CD4-positive, alpha-beta T cell treated with Interleukin-10 for 1 hour (primary cell): ENCODE measurements around the gene TIMM44.
A peak's percentile ranks its signal among the peaks of the same experiment; 100 is the strongest.

Experiments used
- DNase-seq: peaks from one replicate; pipeline ENCODE4 v3.0.0-alpha.2; 2020

The TIMM44 gene

DNA sequence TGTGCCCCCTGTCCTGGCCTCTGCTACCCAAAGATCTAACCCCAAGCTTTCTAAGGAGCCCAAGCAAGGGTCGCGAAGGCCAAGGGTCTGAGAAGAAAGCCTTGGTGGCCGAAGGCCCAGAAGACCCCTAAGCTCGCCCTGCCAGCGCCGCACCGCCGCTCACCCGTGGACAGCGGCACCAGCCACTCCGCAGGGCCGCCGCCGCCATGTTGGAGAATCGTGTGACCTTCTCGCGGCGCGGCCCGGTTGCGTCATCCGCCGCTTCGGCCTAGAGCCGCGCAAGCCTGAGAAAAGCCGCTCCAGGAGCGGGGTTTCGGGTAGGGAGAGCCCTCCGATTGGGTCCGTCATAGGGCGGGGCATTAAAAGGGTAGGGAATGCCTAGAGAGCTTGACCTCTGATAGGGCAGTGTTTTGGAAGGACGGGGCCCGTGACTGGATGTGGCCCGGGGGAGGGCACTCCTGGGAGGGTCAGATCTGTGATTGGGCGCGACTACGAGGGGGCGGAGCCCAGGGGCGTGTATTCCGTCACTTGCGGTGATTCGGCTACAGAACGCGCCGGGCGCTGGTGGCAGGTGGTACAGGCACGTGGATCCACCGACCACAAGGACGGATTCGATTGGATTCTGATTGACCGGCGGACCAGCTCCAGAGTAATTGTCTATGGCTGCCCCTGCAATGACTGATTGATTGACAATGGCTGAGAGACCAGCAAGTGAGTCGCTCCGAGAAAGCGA, at the start of gene TIMM44:
Gene TIMM44 (minus strand): TSS at position 223 of the 733 bp plus-strand sequence. CDS start 15 bp downstream, at position 208.
- peak; percentile 99 for DNase-seq

DNA sequence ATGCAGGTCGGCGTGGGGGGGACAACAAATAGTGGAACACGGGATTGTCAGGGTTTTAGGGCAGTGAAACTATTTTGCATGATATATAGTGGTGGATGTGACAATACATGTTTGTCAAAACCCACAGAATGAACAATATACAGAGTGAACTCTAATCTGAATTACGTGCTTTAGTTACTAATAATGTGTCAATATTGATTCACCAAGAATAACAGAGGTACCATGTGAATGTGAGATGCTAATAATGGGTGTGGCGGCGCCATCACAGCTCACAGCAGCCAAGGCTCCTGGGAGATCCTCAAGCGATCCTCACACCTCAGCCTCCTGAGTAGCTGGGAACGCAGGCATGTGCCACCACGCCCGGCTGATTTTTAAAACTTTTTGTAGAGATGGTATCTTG, 49.1 kb upstream of the TIMM44 start:
- no peak for DNase-seq

DNA sequence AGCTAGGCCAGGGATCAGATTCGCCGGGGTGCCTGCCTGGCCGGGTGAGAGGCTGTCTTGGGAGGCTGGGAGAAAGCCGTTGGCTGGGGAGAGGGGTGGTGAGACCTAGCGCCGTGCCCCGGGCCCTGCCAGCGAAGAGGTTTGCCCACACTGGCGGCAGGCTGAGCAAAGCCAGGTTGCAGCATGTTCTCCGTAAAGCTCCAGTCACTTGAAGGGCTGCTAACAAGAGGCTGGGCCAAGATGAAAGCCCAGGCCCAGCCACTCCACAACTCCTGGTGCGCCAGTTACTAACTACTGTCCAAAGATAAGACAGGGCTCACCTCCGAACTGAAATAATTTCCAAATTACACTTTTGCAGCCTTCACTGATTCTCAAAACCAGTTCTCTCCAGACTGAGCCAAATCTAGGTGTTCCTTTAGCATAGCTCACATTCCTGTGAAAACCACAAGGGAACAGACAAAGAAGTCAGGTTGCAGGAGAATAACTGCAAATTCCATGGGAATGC, 45.7 kb upstream of the TIMM44 start:
- DNase-seq = no peak

GRCh38 chr19:7988307-7988706, 44.8 kb upstream of the TIMM44 start:
- DNase-seq = no peak

- no peak for DNase-seq
Measured at GRCh38 chr19:7987114-7987768, 43.8 kb upstream of the TIMM44 start.

DNA sequence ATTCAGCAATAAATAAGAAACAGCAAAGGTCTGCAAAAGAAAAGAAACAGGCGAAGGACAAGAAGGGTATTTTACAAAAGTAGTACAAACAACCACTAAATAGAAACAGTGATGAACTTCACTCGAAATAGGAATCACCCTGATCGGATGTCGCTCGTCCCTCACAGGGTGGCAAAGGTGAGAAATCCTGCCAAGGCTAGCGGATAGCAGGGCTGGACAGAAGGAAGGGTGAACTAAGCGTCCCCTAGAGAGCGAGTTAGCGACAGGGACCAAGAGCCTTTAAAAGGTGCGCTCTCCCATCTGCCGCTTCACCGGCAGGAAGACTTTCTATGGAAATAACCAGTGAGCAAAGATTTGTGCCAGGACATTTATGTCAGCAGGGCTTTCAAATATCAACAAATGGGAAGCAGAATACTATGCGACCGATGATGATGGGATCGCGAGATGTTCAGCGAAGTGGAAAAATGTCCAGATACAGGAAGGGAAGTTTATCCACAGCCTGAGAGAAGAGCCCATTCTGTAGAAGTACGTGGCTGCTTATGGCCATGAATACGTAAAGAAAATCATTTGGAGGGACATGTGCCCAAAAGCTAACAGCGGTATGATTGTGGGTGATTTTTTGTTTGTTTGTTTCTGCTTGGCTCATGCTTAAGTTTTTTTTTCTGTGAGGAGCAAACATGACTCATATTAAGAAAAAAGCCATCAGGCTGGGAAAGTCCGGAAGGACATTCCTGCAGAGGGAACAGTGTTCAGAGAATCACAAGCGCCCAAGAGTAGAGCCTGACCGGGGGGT, 43.1 kb upstream of the TIMM44 start:
- no peak for DNase-seq

DNA sequence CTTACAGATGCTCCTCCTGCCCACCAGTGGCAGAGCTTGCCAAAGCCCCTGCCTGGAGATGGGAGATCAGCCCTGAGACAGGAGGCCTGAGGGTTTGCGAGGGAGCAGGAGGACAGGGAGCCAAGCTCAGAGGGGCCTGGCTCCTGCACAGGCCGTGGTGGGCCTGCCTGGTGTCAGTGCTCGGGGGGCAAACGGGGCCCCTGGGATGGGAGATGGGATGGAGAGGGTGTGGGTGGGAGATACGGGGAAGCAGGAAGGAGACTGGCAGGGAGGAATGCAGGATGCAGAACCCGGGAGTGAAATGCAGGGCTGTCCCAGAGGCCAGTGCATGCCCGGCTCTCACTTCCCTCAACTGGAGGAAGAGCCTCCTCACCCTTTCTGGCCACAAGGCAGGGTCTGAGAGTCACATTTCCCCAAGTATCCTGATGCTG, 42.0 kb upstream of the TIMM44 start:
- no peak for DNase-seq

DNA sequence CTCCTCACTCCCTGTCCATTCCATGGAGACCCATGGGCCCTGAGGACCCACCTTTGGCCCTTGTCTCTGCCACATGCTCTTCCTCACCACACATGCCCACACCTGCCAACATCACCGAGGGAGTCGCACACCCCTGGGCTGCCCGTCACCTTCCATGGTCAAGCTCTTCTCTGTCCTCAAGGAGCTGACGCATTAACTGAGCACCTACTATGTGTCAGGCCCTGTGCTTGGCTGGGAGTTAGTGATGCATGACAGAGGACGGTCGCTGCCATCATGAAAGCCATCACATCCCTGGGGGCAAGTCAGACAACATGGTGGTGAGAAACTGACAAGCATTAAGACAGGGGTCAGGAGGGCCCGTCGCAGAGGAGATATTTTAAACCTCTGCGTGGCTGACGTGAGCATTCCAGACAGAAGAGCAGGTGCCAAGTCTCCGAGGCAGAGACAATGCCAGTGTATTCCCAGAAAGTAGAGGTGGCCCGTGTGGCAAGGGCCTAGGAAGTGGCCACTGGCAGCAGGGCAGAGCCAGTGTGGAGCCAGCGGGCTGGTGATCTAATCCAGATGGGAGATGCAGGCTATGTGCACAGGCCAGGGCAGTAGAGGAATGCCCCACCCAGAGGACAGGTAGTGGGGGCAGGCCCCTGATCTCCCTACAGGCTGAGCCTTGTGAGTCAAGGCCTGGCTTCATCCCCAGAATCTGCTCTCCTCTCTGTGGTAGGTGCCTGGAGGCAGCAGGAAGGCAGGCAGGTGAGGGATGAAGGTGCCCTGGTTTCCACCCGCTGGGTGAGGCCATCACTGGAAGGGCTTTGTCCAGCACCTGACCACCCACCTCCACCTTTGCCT, 40.8 kb upstream of the TIMM44 start:
- no peak for DNase-seq

DNA sequence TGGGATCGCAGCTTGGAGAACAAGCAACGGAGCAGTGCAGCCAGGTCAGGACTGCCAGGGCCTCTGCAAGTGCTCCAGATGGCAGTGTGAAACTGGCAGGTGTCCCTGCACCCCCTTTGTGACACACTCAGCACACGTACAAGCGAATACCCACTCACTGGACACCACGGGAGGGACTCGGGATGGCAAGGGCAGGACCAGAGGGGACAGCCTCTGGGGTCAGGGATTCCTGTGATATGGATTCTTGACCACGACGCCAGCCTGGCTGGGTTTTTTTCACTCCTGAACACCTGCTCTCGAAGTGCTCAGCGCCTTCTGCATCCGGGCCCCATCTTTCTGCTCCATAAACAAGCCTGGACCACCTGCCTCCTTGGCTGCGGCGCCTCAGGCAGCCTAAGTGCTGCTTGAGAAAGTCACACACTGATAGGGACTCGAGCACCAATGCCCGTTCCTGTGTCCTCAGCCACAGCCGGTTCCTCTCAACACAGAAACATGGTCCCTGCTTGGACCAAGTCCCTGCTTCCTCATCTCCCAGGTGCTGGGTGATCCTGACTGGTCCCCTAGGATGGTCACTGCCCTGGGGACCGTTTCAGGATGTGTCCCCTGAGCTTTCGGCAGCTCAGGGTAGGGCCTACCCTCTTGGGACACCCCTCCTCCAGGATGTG, 40.0 kb upstream of the TIMM44 start:
- DNase-seq = no peak

DNA sequence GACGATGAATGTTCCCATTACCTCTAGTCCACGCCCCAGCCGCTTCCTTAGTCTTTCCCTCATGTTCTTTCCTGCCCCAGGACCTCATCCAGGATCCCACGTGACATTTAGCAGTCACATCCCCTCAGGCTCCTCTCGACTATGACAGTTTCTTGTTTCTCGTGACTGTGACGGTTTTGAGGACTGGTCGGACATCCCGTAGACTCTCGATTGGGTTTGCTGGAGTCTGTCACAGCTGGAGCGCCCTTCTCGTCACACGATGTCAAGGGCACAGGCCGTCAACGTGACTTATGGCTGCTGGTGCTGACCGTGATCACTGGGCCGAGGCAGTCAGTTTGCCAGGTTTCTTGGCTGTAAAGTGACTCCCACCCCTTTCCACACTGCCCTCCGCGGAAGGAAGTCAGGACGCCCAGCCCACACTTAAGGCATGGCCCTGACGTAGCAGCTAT, 39.2 kb upstream of the TIMM44 start:
- no peak for DNase-seq

DNA sequence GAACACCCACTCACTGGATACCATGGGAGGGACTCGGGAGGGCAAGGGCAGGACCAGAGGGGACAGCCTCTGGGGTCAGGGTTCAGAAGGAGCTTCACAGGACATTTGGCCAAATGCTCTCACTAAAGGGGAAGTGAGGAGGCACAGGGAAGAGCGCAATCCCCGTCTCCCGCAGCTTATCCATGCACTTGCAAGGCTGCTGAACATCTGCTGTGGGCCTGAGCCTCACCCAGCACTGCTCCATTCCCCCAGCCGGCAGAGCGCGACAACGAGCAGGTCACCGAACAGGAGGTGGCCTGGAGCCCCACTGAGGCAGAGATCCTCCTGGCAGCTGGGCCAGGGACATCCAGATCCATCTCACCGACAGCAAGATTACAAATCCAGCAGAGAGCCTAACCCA, 38.6 kb upstream of the TIMM44 start:
- DNase-seq = no peak

GRCh38 chr19:7981661-7982060, 38.2 kb upstream of the TIMM44 start:
- DNase-seq = no peak

DNA sequence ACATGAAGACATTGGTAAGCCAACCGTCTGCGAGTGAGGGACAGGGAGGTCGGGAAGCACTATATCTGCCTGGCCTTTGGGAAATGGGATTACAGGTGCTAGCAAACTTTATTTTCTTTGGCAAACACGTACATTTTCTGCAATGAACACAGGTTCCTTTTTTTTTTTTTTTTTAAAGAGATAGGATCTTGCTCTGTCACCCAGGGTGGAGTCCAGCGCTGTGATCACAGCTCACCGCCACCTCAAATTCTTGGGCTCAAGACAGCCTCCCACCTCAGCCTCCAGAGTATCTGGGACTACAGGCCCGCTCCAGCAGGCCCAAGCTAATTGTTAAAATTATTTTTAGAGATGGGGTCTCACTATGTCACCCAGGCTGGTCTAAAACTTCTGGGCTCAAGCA, 37.7 kb upstream of the TIMM44 start:
- no peak for DNase-seq

DNA sequence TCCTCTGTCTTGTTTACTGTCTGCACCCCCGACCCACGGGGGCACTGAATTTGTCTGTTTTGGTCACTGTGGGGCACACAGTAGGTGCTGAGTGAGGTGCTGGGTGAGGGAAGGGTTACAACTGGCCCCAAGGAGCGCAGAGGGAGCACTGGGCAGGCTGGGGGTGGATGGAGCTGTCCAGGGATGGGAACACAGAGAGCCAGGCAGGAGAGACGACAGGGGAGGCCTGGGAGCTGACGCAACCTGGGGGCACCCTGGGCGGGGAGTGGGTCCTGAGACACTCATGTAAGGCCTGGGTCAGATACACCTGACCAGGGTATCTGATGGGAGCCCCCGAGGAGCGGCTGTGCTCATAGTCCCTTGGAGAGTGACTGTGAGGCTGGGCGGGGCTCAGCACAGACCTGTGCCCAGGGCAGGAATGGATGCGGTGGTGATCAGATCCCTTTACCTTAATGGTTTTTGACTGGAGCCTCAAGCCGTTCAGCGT, 37.2 kb upstream of the TIMM44 start:
- DNase-seq = no peak

DNA sequence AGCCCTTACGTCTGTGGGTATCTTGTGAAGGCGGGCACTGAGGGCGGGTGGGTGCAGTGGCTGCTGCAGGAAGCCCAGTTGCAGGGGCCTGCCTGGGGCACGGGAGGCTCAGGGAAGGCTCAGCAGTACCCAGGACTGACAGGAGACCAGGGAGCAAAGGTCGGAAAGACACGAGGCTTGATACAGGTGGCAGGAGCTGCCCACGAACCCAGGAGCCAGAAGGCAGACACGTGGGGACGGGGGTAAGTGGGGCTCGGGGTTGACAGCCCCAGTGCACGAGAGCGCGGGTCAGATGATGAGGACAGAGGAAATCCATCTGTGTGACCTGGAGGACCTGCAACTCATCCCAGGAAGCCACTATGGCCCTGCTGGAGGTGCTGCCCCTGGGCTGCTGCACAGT, 36.7 kb upstream of the TIMM44 start:
- no peak for DNase-seq

DNA sequence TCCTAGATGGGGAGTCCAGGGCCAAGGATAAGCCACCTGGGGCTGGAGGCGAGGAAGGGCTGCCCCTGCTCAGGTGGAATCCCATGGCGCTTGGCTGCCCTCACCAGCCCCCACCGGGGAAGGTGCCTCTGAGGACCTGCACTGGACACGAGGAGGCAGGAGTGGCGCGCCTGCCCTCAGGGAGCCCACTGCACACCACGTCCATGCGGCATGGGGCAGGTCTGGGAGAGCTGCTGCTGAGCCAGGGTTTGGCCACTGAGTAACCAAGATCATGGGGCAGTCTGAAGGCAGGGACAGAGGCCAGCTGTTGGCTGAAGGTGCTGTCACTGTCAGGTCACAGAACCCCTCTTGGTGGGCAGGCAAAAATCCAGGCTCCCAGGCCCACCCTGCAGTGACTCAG, 36.1 kb upstream of the TIMM44 start:
- DNase-seq = no peak

DNA sequence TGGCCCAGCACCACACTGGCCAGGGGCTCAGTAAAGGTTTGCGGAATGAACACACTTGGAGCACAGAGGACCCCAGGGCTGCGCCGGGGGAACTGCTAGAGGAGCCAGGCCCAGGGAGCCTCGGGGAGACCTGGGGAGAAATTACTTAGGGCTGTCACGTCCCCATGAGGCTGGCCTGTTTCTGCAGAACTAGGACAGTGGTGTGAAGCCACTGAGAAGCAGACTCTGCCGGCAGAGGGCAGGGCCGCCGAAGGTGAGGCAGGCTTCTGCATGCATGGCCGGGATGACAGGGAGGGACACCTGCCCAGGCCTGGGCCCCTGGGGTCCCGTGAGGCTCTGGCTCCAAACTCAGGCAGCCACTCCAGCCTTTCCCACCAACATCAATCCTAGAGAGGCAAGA, 35.5 kb upstream of the TIMM44 start:
- no peak for DNase-seq

DNA sequence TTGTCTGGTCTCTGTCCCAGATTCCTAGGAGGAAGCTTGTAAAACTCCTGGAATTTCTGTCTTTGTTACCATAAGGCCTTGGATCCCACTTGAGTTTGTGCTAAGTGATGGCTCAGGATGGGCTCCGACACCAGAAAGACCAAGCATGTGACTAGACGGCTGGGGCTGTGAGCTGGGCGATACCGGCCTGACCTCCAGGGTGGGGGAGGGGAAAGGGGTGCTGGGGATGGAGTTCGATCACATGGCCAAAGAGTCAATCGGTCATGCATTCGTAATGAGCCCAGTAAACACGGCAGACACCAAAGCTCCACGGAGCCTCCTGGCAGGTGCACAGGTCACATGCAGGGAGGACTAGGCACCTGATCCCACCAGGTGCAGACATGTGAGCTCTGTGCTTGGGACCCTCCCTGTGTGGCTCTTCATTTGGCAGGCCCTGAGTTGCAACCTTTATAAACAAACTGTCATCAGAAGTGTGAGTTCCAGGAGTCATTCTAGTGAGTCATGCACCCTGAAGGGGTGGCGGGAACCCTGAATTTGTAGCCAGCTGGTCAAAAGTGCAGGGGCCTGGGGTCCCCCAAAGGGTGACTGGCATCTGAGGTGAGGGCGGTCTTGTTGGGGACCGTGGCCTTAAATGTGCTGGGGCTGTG, 34.8 kb upstream of the TIMM44 start:
- DNase-seq = no peak

GRCh38 chr19:7977723-7978040, 34.2 kb upstream of the TIMM44 start:
- DNase-seq = no peak

DNA sequence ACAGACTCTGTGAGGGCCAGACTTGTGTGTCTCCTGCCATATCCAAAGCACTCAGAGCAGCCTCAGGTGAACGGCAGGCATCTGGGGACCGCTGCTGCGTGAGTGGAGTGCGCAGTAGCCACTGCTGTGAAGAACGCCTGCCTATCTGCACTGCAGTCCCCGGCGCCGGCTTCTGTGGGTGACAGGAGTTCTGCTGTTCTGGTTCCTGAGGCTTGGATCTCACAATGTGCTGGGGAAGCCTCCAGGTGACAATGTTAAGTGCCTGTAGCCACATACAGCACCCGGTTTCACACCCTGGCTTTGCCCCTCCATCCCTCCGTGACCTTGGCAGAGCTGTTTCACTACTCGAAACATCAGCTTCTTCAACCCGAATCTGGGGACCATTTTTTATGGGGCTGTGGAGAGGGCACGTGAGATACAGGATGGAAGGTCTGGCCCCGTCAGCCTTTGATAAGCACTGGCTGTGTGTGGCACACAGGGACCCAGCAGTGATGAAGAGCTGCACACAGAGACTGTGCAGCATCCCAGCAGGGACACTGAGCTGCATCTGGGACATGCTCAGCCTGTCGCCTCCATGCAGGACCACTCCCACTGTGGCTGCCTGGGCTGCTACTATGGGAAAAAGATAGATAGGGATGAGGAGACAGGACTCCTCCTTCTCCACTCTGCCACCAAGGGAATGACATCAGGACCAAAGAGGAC, 33.7 kb upstream of the TIMM44 start:
- no peak for DNase-seq

GRCh38 chr19:7976461-7976860, 33.0 kb upstream of the TIMM44 start:
- no peak for DNase-seq
